ENCODE results near the gene MYCBP. TPM values are rescaled to one million over a fixed set of nuclear protein-coding genes. Genes with fewer than 3 reads are reported as not detected.
A peak's percentile ranks its signal among the peaks of the same experiment; 100 is the strongest.

Gene MYCBP, protein sequence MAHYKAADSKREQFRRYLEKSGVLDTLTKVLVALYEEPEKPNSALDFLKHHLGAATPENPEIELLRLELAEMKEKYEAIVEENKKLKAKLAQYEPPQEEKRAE
- total RNA-seq, result 12.8 TPM

DNA sequence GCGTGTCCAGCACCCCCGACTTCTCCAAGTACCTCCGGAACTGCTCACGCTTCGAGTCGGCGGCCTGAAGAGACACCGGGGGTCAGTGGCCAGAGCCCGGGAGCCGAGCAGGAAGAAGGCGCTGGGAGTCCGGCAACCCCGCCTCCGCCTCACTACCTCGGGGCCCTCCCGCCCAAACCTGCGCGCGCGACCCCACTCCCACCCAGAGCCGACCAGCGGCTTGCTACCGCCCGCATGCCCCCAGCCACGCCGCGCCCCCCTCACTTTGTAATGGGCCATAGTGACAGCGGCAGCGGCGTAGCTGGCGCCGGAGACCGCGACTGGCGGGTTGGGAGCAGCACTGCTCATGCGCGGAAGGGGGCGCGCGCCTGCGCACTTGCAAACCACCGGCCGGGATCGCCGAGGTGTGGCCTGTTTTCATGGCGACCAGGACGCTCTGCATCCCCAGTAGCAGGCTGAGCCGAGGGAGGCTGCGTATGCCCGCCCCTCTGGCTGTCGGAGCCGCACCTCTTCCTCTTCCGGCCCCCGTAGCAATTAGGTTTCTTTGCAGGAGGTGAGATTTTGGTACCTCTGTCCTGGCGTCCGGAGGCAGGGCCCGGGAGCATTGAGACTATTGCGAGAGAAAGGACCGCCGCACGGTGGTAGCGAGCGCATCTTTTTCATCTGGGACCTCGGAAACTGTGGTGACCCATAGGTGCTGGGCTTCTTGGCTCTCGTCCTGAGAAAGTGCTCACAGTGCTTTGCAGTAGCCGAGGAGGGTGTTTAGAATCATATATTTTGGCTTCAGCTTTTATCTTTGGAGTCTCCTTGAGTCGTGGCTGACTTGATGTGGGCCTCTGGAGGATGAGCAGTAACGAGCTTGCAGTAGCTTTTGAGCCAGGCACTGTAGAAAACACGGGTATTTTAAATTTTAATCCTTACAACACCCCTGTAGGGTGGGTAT, at the start of gene MYCBP:
TSS of gene MYCBP (minus strand) at position 322 of the 943 bp plus-strand sequence. CDS start at position 279, 43 bp downstream.
- H3K9me3 ChIP-seq, result no peaks in the 10 kb centered on the region
- intact Hi-C loops (cut with DNase I), result no loop called here
- TF ChIP-seq POLR2AphosphoS5 (IDR thresholded peaks at IDR 0.05; ENCODE audit: insufficient read depth in 1 of 2, low read depth in 1 of 2) (peak; percentile 81 to 95), POLR2A (IDR thresholded peaks at IDR 0.05) (no peak)
- TF ChIP-seq, protein P1, sequence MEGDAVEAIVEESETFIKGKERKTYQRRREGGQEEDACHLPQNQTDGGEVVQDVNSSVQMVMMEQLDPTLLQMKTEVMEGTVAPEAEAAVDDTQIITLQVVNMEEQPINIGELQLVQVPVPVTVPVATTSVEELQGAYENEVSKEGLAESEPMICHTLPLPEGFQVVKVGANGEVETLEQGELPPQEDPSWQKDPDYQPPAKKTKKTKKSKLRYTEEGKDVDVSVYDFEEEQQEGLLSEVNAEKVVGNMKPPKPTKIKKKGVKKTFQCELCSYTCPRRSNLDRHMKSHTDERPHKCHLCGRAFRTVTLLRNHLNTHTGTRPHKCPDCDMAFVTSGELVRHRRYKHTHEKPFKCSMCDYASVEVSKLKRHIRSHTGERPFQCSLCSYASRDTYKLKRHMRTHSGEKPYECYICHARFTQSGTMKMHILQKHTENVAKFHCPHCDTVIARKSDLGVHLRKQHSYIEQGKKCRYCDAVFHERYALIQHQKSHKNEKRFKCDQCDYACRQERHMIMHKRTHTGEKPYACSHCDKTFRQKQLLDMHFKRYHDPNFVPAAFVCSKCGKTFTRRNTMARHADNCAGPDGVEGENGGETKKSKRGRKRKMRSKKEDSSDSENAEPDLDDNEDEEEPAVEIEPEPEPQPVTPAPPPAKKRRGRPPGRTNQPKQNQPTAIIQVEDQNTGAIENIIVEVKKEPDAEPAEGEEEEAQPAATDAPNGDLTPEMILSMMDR (IDR thresholded peaks at IDR 0.05), result peak in 1 of 3 experiments; percentile 30
- H3K36me3 ChIP-seq, result no peaks in the 10 kb centered on the region
- H3K27ac ChIP-seq, result peak within 1 kb of the TSS; percentile 58
- H3K4me1 ChIP-seq, result peaks cover 21% of the 10 kb centered on the region
- DNase-seq (ENCODE audit: extremely low spot score in 2 of 2), result peak in 1 of 2 donors; percentile 94
- no peaks in the 10 kb centered on the region for H3K27me3 ChIP-seq
- H3K4me3 ChIP-seq, result peak within 1 kb of the TSS; percentile 79 to 86

DNA sequence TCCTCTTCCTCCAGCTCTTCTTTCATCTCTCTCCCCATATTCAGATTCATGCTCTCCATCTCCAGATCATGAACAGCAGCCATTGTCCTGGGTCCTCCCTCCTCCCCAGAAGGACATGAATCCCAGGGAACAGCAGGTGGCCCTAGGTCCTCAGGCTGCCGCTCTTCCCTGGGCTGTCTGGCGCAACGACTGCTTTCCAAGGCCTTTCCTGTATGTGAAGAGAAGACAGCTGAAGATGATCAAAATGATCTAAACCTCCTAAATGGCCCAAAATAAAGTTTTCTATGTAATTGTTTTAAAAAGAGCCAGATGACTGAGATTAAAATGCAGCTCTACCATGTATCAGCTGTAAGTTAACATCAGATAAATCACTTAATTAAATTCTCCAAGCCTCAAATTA, 46.0 kb upstream of the MYCBP start:
- H3K4me3 ChIP-seq, result no peak overlapping the region
- no peak overlapping the region for H3K27ac ChIP-seq
- H3K4me1 ChIP-seq, result no peaks in the 10 kb centered on the region
- no peaks in the 10 kb centered on the region for H3K36me3 ChIP-seq
- no peak for DNase-seq (ENCODE audit: extremely low spot score in 2 of 2)
- TF ChIP-seq, protein P1 (IDR thresholded peaks at IDR 0.05), result no peak
- no peak for TF ChIP-seq POLR2AphosphoS5 (IDR thresholded peaks at IDR 0.05; ENCODE audit: insufficient read depth in 1 of 2, low read depth in 1 of 2)
- no peak for TF ChIP-seq POLR2A (IDR thresholded peaks at IDR 0.05)
- H3K9me3 ChIP-seq, result no peaks in the 10 kb centered on the region
- H3K27me3 ChIP-seq, result no peaks in the 10 kb centered on the region
- intact Hi-C loops (cut with DNase I), result no loop called here

DNA sequence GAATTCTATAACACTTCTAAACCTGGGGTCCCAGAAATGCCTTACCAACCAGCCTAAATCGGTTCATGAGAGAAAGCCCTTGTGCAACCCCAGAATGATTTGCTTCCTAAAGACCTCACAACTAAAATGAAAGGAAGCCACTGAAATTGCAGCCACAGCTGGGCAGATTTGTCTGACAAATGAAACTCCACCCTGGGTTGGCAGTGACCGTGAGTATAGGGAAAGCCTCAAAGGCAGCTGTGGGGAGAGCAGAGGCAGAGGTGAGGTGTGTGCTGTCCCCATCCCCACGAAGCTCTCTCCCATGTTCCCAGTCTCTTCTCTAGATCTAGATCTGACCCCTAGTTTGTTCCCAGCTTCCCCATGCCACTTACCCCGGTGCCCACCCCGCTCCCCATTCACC, 45.4 kb upstream of the MYCBP start:
- no peaks in the 10 kb centered on the region for H3K27me3 ChIP-seq
- intact Hi-C loops (cut with DNase I), result no loop called here
- no peaks in the 10 kb centered on the region for H3K36me3 ChIP-seq
- no peaks in the 10 kb centered on the region for H3K4me1 ChIP-seq
- TF ChIP-seq, protein P1 (IDR thresholded peaks at IDR 0.05), result no peak
- TF ChIP-seq POLR2AphosphoS5 (IDR thresholded peaks at IDR 0.05; ENCODE audit: insufficient read depth in 1 of 2, low read depth in 1 of 2) (no peak), POLR2A (IDR thresholded peaks at IDR 0.05) (no peak)
- no peak overlapping the region for H3K4me3 ChIP-seq
- DNase-seq (ENCODE audit: extremely low spot score in 2 of 2), result no peak
- H3K27ac ChIP-seq, result no peak overlapping the region
- no peaks in the 10 kb centered on the region for H3K9me3 ChIP-seq

DNA sequence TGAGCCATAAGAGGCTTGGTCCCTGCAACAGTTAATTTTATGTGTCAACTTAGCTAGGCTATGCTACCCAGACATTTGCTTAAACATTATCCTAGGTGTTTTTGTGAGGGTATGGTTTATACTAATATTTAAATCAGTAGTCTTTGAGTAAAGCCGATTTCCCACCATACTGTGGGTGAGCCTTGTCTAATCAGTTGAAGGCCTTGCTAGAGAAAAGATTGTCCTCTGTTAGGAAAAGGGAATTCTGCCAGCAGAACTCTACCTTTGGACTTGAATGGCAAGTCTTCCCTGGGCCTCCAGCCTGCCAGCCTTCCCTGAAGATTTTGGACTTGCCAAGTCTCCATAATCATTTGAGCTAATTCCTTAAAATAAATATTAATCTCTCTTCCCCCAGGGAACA, 44.6 kb upstream of the MYCBP start:
- H3K4me3 ChIP-seq, result no peak overlapping the region
- H3K9me3 ChIP-seq, result no peaks in the 10 kb centered on the region
- no peak for DNase-seq (ENCODE audit: extremely low spot score in 2 of 2)
- intact Hi-C loops (cut with DNase I), result no loop called here
- TF ChIP-seq, protein P1 (IDR thresholded peaks at IDR 0.05), result no peak
- H3K27ac ChIP-seq, result no peak overlapping the region
- no peaks in the 10 kb centered on the region for H3K36me3 ChIP-seq
- H3K27me3 ChIP-seq, result no peaks in the 10 kb centered on the region
- no peaks in the 10 kb centered on the region for H3K4me1 ChIP-seq

DNA sequence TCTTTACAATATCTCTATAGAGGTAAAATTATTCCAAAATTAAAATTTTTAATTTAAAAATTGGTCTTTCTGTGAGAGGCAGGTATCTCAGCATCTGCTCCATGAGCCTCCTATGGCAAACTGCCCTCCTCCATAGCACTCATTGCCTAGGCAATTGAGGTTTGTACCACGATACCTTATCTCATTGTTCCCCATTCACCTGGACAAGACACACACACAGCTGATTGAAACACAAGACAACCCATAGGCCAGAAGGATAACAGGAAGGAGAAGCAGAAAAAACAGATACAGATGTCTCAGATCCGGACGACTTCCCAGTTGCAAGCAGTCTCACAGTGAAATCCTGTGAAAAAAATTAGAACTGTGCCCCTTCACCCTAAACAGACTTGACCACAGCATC, 44.2 kb upstream of the MYCBP start:
- no peak for DNase-seq (ENCODE audit: extremely low spot score in 2 of 2)
- no peak overlapping the region for H3K27ac ChIP-seq
- TF ChIP-seq POLR2AphosphoS5 (IDR thresholded peaks at IDR 0.05; ENCODE audit: insufficient read depth in 1 of 2, low read depth in 1 of 2), result no peak
- TF ChIP-seq, protein P1 (IDR thresholded peaks at IDR 0.05), result no peak
- no peak for TF ChIP-seq POLR2A (IDR thresholded peaks at IDR 0.05)
- intact Hi-C loops (cut with DNase I), result no loop called here
- H3K36me3 ChIP-seq, result no peaks in the 10 kb centered on the region
- H3K4me3 ChIP-seq, result no peak overlapping the region
- H3K9me3 ChIP-seq, result no peaks in the 10 kb centered on the region
- no peaks in the 10 kb centered on the region for H3K27me3 ChIP-seq
- H3K4me1 ChIP-seq, result no peaks in the 10 kb centered on the region

All from vagina (tissue), 2 donors.